GM21786 (cell line): Measurements from ENCODE around the gene PNPLA6.
A peak's percentile ranks its signal among the peaks of the same experiment; 100 is the strongest.
"Not testable (repeated sequence)": the region's sequence is repeated elsewhere in the genome, so short reads cannot be mapped to it uniquely, and the experiment has no call there.

Source experiments
- ATAC-seq: cut with Tn5 transposase; IDR thresholded peaks from one replicate; pipeline ENCODE4 v1.9.1; 2021; ENCODE audit not compliant: unreplicated experiment

The PNPLA6 gene

GRCh38 chr19:7529610-7530490 lies 5.7 kb upstream of the PNPLA6 start:
- no peak for ATAC-seq

DNA sequence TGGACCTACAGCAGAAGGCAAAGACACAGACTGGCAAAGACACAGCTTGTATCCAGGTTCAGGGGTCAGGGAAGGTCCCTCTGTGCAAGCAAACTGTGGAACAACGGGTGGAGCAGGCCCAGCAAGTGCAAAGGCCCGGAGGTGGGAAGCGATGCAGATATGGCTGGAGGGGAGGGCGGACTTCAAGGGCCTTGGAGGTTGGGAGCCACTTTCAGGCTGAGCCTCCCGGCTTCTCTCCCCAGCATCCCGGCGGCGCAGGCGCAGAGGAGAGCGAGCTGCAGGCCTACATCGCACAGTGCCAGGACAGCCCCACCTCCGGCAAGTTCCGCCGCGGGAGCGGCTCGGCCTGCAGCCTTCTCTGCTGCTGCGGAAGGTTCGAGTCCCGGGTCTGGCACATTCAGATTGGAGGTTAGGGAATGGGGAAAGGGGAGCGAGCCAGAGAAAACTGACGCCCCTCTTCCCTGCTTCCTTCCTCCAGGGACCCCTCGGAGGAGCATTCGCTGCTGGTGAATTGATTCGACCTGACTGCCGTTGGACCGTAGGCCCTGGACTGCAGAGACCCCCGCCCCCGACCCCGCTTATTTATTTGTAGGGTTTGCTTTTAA lies 2.1 kb upstream of the PNPLA6 start:
- ATAC-seq = no peak

DNA sequence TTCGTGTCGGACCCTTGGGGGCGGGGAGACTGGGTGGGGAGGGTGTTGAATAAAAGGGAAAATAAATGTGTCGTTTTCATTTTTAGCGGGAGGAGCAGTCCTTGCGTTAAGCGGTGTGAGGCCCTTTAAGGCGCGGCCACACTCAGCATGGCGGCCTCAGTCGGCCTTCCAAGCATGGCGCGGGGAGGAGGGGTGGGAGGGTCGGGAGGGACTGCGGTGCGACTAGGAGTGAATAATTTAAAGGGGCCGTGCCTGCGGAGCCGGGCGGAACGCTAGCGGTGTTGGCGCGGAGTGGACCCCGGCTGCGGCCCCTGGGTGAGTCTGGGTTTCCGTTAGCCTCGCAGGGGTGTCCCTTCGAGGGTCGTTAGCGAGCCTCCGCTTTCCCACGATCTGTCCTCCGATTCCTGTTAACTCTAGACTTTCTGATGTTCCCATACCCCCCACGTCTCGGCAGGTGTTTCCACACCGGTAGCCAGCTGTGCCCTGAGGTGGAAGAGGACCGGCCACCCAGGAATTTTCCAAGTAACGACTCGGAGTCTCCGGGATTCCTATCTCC lies 1.5 kb upstream of the PNPLA6 start:
- no peak for ATAC-seq

DNA sequence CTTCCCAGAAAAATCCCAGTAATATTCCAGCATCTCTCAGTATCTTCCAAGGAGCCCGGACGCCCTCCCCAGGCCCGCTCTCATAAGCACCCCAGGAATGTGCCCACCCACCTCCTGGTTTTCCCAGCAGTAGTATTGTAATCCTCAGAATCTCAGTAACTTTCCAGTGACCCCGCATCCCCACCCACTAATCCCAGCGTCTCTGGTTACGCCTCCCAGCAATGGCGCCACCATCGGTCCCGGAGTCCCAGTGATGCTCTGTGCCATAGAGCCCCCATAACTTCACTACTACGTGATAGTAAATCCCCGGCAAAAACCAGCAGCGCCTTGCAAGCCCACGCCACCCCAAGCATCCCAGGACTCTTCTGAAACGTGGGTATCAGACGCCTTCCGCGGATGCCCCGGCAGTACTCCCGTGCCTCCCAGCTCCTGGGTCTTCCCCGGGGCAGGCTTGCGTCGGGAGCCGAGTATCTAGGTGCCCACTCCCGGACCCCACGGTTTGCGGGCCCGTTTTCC lies 928 bp upstream of the PNPLA6 start:
- ATAC-seq = no peak

DNA sequence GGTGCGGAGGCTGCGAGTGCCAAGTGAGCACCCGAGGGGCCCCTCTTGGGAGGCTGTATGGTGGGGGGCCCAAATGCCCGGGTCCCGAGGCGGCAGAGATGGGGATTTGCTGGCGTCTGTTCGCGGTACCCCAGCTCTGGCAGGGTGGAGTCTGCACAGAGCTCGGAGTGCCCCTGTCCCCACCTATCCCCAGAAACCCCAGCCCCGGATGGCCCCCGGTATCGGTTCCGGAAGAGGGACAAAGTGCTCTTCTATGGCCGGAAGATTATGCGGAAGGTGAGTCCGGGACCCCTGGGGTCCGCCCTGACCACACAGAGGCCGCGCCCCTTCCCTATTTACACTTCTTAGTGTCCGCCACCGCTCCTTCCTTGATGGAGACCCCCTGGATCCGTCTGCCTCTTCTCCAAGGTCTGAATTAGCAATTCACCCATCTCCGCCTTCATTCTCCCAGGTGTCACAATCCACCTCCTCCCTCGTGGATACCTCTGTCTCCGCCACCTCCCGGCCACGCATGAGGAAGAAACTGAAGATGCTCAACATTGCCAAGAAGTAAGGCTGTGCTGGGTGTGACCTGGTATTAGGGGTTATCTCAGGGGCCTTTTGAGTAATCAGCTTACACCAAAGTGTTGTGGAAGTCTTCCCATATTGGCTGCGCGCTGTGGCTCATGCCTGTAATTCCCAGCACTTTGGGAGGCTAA lies 630 bp downstream of the PNPLA6 start:
- ATAC-seq = peak; percentile 4

GRCh38 chr19:7538990-7539389 lies 3.5 kb downstream of the PNPLA6 start:
- not testable (repeated sequence) for ATAC-seq

DNA sequence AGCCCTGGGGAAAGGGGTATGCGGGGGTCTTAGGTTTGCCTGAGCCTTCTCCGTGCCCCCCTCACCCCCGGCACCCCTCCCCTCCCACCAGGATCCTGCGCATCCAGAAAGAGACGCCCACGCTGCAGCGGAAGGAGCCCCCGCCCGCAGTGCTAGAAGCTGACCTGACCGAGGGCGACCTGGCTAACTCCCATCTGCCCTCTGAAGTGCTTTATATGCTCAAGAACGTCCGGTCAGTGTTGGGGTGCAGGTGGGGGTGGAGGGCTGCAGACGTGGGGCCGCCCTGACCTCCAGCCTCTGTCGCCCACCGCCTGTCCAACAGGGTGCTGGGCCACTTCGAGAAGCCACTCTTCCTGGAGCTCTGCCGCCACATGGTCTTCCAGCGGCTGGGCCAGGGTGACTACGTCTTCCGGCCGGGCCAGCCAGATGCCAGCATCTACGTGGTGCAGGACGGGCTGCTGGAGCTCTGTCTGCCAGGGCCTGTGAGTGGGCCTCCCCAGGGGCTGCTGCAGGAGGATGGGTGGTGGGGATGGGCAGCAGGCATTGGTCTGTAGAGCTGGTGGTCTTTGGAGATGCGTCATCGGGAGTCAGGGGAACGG lies 4.4 kb downstream of the PNPLA6 start:
- ATAC-seq = no peak

DNA sequence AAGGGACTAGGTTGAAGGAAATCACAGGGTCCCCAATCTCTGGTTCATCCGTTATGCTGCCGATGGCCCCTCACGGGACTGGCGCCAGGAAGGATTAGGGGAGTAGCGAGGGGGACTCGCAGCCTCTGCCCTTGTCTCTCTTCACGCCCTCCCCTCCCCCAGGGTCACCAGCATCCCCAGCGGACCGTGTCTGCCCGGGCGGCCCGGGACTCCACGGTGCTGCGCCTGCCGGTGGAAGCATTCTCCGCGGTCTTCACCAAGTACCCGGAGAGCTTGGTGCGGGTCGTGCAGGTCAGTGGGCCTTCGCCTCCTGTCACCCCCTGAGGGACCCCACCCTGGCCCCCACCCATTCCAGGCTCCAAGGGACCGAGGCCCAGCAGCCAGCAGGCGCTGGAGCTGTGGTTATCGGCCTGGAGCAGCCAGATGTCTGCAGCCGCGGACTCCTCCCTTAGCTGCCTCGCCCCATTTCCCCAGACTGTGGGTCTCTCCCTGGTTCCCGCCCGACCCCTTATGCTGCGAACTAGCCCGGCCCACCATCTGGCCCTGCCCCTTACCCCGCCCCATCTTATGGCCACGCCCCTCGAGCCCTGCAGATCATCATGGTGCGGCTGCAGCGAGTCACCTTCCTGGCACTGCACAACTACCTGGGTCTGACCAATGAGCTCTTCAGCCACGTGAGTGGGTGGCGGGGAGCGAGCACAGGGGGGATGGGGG lies 5.4 kb downstream of the PNPLA6 start:
- ATAC-seq = no peak

GRCh38 chr19:7541475-7541824 lies 5.9 kb downstream of the PNPLA6 start:
- ATAC-seq = no peak

DNA sequence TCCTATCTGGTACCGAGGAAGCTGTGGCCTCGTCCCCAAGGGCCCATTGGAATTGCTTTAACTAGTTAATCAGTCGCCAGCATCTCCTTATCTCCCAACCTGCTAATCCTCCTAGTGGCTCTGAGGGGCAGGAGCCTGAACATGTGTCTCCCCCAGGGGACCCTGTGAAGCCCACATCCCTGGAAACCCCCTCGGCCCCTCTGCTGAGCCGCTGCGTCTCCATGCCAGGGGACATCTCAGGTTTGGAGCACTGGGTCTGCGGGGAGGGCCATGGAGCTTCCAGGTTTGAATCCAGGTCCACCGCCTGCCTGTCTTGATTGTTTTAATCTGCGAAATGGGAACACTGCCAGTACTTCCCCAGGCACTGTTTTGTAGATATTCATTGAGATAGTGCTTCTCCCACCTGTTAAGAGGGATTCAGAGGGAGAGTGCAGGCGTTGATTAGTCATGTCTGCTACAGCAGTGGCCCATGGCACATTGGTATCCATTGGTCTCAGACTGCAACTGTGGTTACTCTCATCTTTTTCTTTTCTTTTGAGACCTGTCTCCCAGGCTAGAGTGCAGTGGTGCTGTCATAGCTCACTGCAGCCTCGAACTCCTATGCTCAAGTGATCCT lies 6.4 kb downstream of the PNPLA6 start:
- no peak for ATAC-seq

DNA sequence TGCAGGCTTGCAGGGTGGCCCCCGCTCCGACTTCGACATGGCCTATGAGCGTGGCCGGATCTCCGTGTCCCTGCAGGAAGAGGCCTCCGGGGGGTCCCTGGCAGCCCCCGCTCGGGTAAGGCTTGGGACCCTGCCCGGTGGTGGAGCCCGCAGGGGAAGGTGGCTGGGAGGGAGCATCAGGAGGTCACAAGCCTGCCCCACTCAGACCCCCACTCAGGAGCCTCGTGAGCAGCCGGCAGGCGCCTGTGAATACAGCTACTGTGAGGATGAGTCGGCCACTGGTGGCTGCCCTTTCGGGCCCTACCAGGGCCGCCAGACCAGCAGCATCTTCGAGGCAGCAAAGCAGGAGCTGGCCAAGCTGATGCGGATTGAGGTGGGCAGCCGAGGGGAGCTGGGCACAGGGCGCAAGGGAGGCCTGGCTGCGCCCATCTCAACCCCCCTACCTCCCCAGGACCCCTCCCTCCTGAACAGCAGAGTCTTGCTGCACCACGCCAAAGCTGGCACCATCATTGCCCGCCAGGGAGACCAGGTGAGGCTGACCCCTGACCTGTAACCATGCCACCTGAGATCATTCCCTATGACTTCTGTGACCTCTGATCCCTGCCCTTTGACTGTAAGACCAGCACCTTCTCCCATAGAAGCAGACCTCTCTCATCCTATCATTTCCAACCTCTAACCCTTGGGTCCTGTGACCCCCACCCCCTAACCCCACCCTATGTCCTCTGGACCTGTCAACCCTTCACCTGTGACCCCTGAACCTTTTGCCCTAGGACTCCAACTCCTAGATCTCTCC lies 7.2 kb downstream of the PNPLA6 start:
- no peak for ATAC-seq

DNA sequence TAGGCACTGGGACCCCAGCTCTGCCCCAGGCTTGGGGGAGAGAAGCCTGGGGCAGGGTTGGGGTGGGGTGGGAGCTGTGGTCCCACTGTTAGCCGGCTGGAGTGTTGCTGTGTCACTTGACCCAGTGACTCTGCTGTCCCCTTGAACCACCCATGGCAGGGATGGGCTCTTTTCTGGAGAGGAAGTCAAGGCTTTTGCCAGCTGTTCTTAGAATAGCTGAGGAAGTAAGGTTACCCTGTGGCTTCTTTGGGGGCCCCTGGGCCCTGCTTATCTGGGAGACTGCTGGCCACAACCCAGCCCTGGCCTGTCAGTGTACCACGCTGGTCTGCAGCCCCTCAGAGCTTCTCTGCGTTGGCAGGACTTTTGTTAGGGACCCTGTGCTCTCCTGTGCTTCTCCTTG lies 9.1 kb downstream of the PNPLA6 start:
- no peak for ATAC-seq

- ATAC-seq = no peak
These were observed 9.8 kb downstream of the PNPLA6 start for GRCh38 chr19:7545300-7545699.

- ATAC-seq = no peak
These were observed 10.4 kb downstream of the PNPLA6 start for GRCh38 chr19:7545904-7546303.

GRCh38 chr19:7547159-7547558 lies 11.6 kb downstream of the PNPLA6 start:
- no peak for ATAC-seq

GRCh38 chr19:7549429-7550148 lies 14.1 kb downstream of the PNPLA6 start:
- no peak for ATAC-seq

- no peak for ATAC-seq
These were observed 14.8 kb downstream of the PNPLA6 start for GRCh38 chr19:7550169-7550770.
